ENCODE data around the gene ATP2B2. TPM values are rescaled to one million over a fixed set of nuclear protein-coding genes. Genes with fewer than 3 reads are reported as not detected.

ATP2B2 gene
- total and polyA plus RNA-seq, 10 of the 15 experiments (the other 5 are each of a cell fraction or from before 2014, with no cell fraction given) = 0.04 TPM; not detected in 9

DNA sequence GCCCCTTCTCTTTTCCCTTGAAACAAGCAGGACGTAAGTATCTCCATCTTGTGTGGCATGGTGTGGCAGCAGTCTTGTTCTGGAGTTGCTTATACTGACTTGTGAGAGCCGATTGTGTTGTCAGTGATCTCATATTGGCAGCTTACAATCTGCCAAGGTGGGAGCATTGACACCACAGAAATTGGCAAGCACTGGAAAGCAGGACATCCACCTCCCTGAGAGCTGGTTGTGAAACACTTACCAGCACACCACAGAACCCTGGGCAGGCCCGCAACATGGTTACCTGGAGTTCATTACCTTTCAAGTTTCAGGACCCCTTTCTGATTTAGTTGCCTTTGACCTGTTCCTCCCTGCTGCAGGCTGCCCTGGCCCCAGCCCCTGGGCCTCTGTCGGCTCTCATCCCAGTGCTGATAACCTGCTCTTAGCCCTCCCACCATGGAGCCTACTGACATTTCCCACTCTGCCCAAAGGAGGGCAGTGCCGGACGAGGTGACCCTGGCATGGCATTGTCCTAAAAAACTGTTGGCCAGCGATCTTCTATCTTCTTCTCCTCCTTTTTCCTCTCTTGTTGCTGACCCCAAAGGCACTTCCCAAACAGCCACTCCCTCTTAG is 10.6 kb upstream of the ATP2B2 start:
- Histone ChIP-seq H3K27ac (ENCODE audit: control insufficient read depth, insufficient read depth) (no peak overlapping the region), H3K9me3 (replicated peaks; ENCODE audit: control insufficient read depth, insufficient read depth, low read length) (no peaks in the 10 kb centered on the region), H3K4me2 (ENCODE audit: control insufficient read depth, insufficient read depth) (no peak overlapping the region), H3K4me3 (no peak overlapping the region), H4K20me1 (ENCODE audit: control insufficient read depth, insufficient read depth) (no peaks in the 10 kb centered on the region), H3K4me1 (ENCODE audit: control insufficient read depth, insufficient read depth, low read length) (no peaks in the 10 kb centered on the region), H3K27me3 (replicated peaks in 1 of 2; ENCODE audit: control insufficient read depth in 2 of 2, insufficient read depth in 2 of 2, low read length in 1 of 2) (no peaks in the 10 kb centered on the region; a peak in 2 of 4 replicates), H3K79me2 (ENCODE audit: control insufficient read depth, insufficient read depth, low read length) (no peaks in the 10 kb centered on the region), H2AFZ (ENCODE audit: control insufficient read depth, low read depth, low read length) (no peak overlapping the region), H3K9ac (ENCODE audit: control insufficient read depth, insufficient read depth, low read length) (no peak overlapping the region), H3K36me3 (ENCODE audit: control insufficient read depth in 2 of 2, insufficient read depth in 2 of 2, low read length in 1 of 2) (no peaks in the 10 kb centered on the region)
- TF ChIP-seq SMC3 (IDR thresholded peaks at IDR 0.05; ENCODE audit: borderline replicate concordance, low read length) (peak; percentile 10; the same call in 1 of the 2 replicates), RAD21 (IDR thresholded peaks at IDR 0.05; ENCODE audit: insufficient read depth, low read depth, low read length) (0 out of 2 replicates have a peak, but pooled peaks have one; percentile 14), ZNF384 (IDR thresholded peaks at IDR 0.05; ENCODE audit: borderline replicate concordance, low read depth, low read length) (no peak)
- TF ChIP-seq, protein P1, sequence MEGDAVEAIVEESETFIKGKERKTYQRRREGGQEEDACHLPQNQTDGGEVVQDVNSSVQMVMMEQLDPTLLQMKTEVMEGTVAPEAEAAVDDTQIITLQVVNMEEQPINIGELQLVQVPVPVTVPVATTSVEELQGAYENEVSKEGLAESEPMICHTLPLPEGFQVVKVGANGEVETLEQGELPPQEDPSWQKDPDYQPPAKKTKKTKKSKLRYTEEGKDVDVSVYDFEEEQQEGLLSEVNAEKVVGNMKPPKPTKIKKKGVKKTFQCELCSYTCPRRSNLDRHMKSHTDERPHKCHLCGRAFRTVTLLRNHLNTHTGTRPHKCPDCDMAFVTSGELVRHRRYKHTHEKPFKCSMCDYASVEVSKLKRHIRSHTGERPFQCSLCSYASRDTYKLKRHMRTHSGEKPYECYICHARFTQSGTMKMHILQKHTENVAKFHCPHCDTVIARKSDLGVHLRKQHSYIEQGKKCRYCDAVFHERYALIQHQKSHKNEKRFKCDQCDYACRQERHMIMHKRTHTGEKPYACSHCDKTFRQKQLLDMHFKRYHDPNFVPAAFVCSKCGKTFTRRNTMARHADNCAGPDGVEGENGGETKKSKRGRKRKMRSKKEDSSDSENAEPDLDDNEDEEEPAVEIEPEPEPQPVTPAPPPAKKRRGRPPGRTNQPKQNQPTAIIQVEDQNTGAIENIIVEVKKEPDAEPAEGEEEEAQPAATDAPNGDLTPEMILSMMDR (IDR thresholded peaks at IDR 0.05 in 2 of 3, conservative IDR thresholded peaks at IDR 0.05 in 1 of 3; ENCODE audit: control insufficient read depth in 2 of 3, extremely low read depth in 1 of 3, insufficient read depth in 1 of 3, low read depth in 3 of 3, low read length in 3 of 3) = peak in 1 of 3 experiments; percentile 24; a peak in 2 of 6 replicates
- intact Hi-C loops (cut with micrococcal nuclease; ENCODE audit: unreplicated experiment) = no loop called here
- DNase-seq (ENCODE audit: low read depth, low spot score) = no peak
- peak; percentile 50; the same call in 2 of the 3 replicates for ATAC-seq
- WGBS (ENCODE audit: insufficient coverage, insufficient replicate concordance, low lambda C conversion rate, missing lambda C conversion rate) = 33% methylated on average over 7 of the region's 7 CpGs
- in situ Hi-C loops (cut with MboI) = no loop called here
- ChIA-PET RAD21 (ENCODE audit: unreplicated experiment) (no interaction called here), CTCF (no interaction called here), SMC1A (ENCODE audit: uncharacterized antibody, unreplicated experiment) (no interaction called here), POLR2A (no interaction called here)
- FAIRE-seq = no peak
- BruUV-seq (replicated peaks) = no TSS peak

DNA sequence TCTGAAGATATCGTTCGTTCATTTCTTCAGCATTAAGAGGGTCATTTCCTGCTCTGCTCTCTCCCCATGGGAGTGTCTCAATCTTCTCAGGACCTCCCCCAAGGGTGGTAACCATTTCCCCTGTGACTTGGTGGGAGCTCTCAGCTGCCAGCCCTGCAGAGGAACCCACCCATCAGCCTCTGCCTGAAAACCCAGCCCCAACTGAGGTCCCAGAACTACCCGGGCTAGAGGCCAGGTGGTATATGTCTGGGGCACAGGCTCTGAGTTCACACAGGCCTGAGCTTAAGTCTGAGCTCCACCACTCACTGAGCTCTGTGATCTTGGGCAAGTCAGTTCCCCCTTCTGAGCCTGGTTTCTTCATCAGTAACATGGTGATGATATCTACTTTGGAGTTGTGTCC is 10.0 kb upstream of the ATP2B2 start:
- Histone ChIP-seq H4K20me1 (ENCODE audit: control insufficient read depth, insufficient read depth) (no peaks in the 10 kb centered on the region), H3K79me2 (ENCODE audit: control insufficient read depth, insufficient read depth, low read length) (no peaks in the 10 kb centered on the region), H3K4me1 (ENCODE audit: control insufficient read depth, insufficient read depth, low read length) (no peaks in the 10 kb centered on the region), H3K27ac (ENCODE audit: control insufficient read depth, insufficient read depth) (no peak overlapping the region), H2AFZ (ENCODE audit: control insufficient read depth, low read depth, low read length) (no peak overlapping the region), H3K9me3 (replicated peaks; ENCODE audit: control insufficient read depth, insufficient read depth, low read length) (no peaks in the 10 kb centered on the region), H3K4me3 (no peak overlapping the region), H3K9ac (ENCODE audit: control insufficient read depth, insufficient read depth, low read length) (no peak overlapping the region), H3K4me2 (ENCODE audit: control insufficient read depth, insufficient read depth) (no peak overlapping the region), H3K36me3 (ENCODE audit: control insufficient read depth in 2 of 2, insufficient read depth in 2 of 2, low read length in 1 of 2) (no peaks in the 10 kb centered on the region), H3K27me3 (replicated peaks in 1 of 2; ENCODE audit: control insufficient read depth in 2 of 2, insufficient read depth in 2 of 2, low read length in 1 of 2) (no peaks in the 10 kb centered on the region; a peak in 1 of 4 replicates)
- WGBS (ENCODE audit: insufficient coverage, insufficient replicate concordance, low lambda C conversion rate, missing lambda C conversion rate) = 28% methylated on average over 3 of the region's 3 CpGs
- DNase-seq (ENCODE audit: low read depth, low spot score) (no peak), ATAC-seq (no peak), FAIRE-seq (no peak)
- ChIA-PET SMC1A (ENCODE audit: uncharacterized antibody, unreplicated experiment) (no interaction called here), POLR2A (no interaction called here), CTCF (no interaction called here), RAD21 (ENCODE audit: unreplicated experiment) (no interaction called here)
- intact Hi-C loops (cut with micrococcal nuclease; ENCODE audit: unreplicated experiment) (no loop called here), in situ Hi-C loops (cut with MboI) (no loop called here)
- BruUV-seq (replicated peaks) = no TSS peak
- TF ChIP-seq ZBTB11 (CRISPR knock-in tag; IDR thresholded peaks at IDR 0.05) (no peak), ZZZ3 (IDR thresholded peaks at IDR 0.05; ENCODE audit: control insufficient read depth, insufficient read length, low read depth) (no peak), ZNF274 (IDR thresholded peaks at IDR 0.05; ENCODE audit: insufficient read depth, insufficient read length) (no peak), ZBED1 (IDR thresholded peaks at IDR 0.05; ENCODE audit: borderline replicate concordance) (no peak), POLR2AphosphoS5 (IDR thresholded peaks at IDR 0.05; ENCODE audit: low read length) (no peak), SREBF1 (IDR thresholded peaks at IDR 0.05; ENCODE audit: low read length) (no peak), IRF4 (IDR thresholded peaks at IDR 0.05; ENCODE audit: low read depth, low read length) (no peak), HCFC1 (IDR thresholded peaks at IDR 0.05; ENCODE audit: low read length) (no peak), CREM (IDR thresholded peaks at IDR 0.05; ENCODE audit: low read depth) (no peak), JUNB (IDR thresholded peaks at IDR 0.05) (no peak)
